ENCODE results near the gene STK11.
A peak's percentile ranks its signal among the peaks of the same experiment; 100 is the strongest.

The STK11 gene

GRCh38 chr19:1205114-1206099 lies at the start of gene STK11:
Gene STK11, plus strand, starts transcription at chr19:1205778. Its CDS starts 1,136 bp downstream, at chr19:1206914.
- peak; percentile 99 for DNase-seq

- no peak for DNase-seq
Observed at GRCh38 chr19:1156305-1156801, 49.2 kb upstream of the STK11 start.

- no peak for DNase-seq
Observed at GRCh38 chr19:1156830-1157615, 48.6 kb upstream of the STK11 start.

- no peak for DNase-seq
Observed at GRCh38 chr19:1157931-1158884, 47.4 kb upstream of the STK11 start.

- DNase-seq, result no peak
Observed at GRCh38 chr19:1158885-1159448, 46.6 kb upstream of the STK11 start.

- no peak for DNase-seq
Observed at GRCh38 chr19:1159864-1160595, 45.5 kb upstream of the STK11 start.

GRCh38 chr19:1161716-1162115 lies 43.9 kb upstream of the STK11 start:
- DNase-seq, result no peak

- no peak for DNase-seq
Observed at GRCh38 chr19:1162404-1163282, 42.9 kb upstream of the STK11 start.

GRCh38 chr19:1163283-1163933 lies 42.2 kb upstream of the STK11 start:
- no peak for DNase-seq

- no peak for DNase-seq
Observed at GRCh38 chr19:1163934-1164683, 41.5 kb upstream of the STK11 start.

GRCh38 chr19:1164684-1165531 lies 40.7 kb upstream of the STK11 start:
- no peak for DNase-seq

GRCh38 chr19:1166872-1167573 lies 38.6 kb upstream of the STK11 start:
- no peak for DNase-seq

- DNase-seq, result no peak
Observed at GRCh38 chr19:1167687-1168571, 37.6 kb upstream of the STK11 start.

GRCh38 chr19:1168572-1169410 lies 36.8 kb upstream of the STK11 start:
- DNase-seq, result no peak

GRCh38 chr19:1169411-1169791 lies 36.2 kb upstream of the STK11 start:
- DNase-seq, result no peak

All from stimulated activated CD4-positive, alpha-beta T cell treated with anti-CD3 and anti-CD28 coated beads, Interleukin-4, amount 100 ng/mL, for 4 hours (primary cell).